Measurements from ENCODE around the gene DIP2B.

DNA sequence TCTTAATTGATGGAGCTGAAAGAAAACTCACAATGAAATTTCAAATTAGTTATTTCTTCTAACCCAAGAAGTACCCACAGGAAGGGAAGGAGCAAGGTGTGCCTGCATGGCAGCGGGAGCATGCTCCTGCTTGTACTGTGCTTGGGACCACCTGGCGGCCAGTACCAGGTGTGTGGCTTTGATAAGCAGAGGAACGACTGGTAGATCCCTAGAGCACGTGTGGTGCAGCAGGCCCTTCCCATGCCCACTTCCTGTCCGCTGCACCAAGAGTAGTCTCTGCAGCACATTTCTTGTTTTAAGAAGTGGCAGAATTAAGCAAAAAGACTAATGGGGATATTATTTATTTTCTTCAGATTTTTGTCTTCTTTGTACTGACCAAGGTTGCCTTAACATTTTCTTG, 136.8 kb downstream of the DIP2B start:
- TF ChIP-seq POLR2AphosphoS5 (IDR thresholded peaks at IDR 0.05) (no peak), POLR2A (IDR thresholded peaks at IDR 0.05) (no peak), EP300 (IDR thresholded peaks at IDR 0.05) (no peak)
- TF ChIP-seq, protein P1, sequence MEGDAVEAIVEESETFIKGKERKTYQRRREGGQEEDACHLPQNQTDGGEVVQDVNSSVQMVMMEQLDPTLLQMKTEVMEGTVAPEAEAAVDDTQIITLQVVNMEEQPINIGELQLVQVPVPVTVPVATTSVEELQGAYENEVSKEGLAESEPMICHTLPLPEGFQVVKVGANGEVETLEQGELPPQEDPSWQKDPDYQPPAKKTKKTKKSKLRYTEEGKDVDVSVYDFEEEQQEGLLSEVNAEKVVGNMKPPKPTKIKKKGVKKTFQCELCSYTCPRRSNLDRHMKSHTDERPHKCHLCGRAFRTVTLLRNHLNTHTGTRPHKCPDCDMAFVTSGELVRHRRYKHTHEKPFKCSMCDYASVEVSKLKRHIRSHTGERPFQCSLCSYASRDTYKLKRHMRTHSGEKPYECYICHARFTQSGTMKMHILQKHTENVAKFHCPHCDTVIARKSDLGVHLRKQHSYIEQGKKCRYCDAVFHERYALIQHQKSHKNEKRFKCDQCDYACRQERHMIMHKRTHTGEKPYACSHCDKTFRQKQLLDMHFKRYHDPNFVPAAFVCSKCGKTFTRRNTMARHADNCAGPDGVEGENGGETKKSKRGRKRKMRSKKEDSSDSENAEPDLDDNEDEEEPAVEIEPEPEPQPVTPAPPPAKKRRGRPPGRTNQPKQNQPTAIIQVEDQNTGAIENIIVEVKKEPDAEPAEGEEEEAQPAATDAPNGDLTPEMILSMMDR (IDR thresholded peaks at IDR 0.05), result no peak
